Keratinocyte (primary cell): ENCODE data around the gene MAP3K10. TPM values are rescaled to one million over a fixed set of nuclear protein-coding genes. Genes with fewer than 3 reads are reported as not detected.

Source experiments
- DNase-seq: peaks from one replicate; pipeline ENCODE4 v3.0.0-alpha.2; 2011; ENCODE audit warnings: low read depth, missing footprints, low spot score
- FAIRE-seq: peaks from 2 replicates; lab custom pipeline; 2011; peaks lifted over from hg19 to GRCh38; lab: Jason Lieb, UNC
- H2AFZ ChIP-seq: 2 replicates; pipeline ENCODE4 v1.6.0; 2012; ENCODE audit warnings: low read length, control low read depth, inconsistent platforms; ENCODE audit not compliant: control insufficient read depth
- H3K27ac ChIP-seq: 2 replicates; pipeline ENCODE4 v1.5.1; 2011; ENCODE audit warnings: low read length; ENCODE audit not compliant: control insufficient read depth, insufficient read depth
- H3K27me3 ChIP-seq: 3 replicates; pipeline ENCODE4 v1.6.0; 2011; ENCODE audit warnings: low read length; ENCODE audit not compliant: control insufficient read depth, insufficient read depth; ENCODE audit errors: extremely low read depth
- H3K36me3 ChIP-seq, 2 experiments: 2 replicates in 1 of 2; 3 replicates in 1 of 2; pipeline ENCODE4 v1.5.1; 2011; ENCODE audit warnings: low read length in 2 of 2, mild to moderate bottlenecking in 1 of 2; ENCODE audit not compliant: control insufficient read depth in 2 of 2, insufficient read depth in 2 of 2; ENCODE audit errors: extremely low read depth in 1 of 2
- H3K4me1 ChIP-seq: 3 replicates; pipeline ENCODE4 v1.5.1; 2011; ENCODE audit warnings: low read length; ENCODE audit not compliant: control insufficient read depth, insufficient read depth; ENCODE audit errors: extremely low read depth
- H3K4me2 ChIP-seq: 3 replicates; pipeline ENCODE4 v1.6.0; 2011; ENCODE audit warnings: low read depth, low read length; ENCODE audit not compliant: control insufficient read depth, insufficient read depth; ENCODE audit errors: extremely low read depth
- H3K4me3 ChIP-seq, 3 experiments: fragments of 200-600 bp in 1 of 3; sonication (generic) in 1 of 3; 2 replicates in 2 of 3; 3 replicates in 1 of 3; pipeline ENCODE4 v1.5.1; 2011 to 2016; ENCODE audit warnings: low read length in 3 of 3, mild to moderate bottlenecking in 3 of 3, control low read depth in 2 of 3, inconsistent platforms in 1 of 3, low read depth in 1 of 3, mixed read lengths in 1 of 3, mixed run types in 1 of 3, moderate library complexity in 1 of 3; ENCODE audit not compliant: control insufficient read depth in 2 of 3, insufficient read depth in 2 of 3; ENCODE audit errors: extremely low read depth in 1 of 3
- H3K79me2 ChIP-seq: 2 replicates; pipeline ENCODE4 v1.6.0; 2012; ENCODE audit warnings: low read length; ENCODE audit not compliant: control insufficient read depth, insufficient read depth
- H3K9ac ChIP-seq: 3 replicates; pipeline ENCODE4 v1.6.0; 2011; ENCODE audit warnings: low read length; ENCODE audit not compliant: control insufficient read depth, insufficient read depth; ENCODE audit errors: extremely low read depth
- H3K9me1 ChIP-seq: 3 replicates; pipeline ENCODE4 v1.6.0; 2011; ENCODE audit warnings: low read length; ENCODE audit not compliant: control insufficient read depth, insufficient read depth; ENCODE audit errors: extremely low read depth
- H3K9me3 ChIP-seq: 2 replicates; pipeline ENCODE4 v1.5.1; 2012; ENCODE audit warnings: low read depth, low read length; ENCODE audit not compliant: control insufficient read depth
- H4K20me1 ChIP-seq: 3 replicates; pipeline ENCODE4 v1.6.0; 2011; ENCODE audit warnings: low read length; ENCODE audit not compliant: control insufficient read depth, insufficient read depth; ENCODE audit errors: extremely low read depth
- CTCF ChIP-seq, 3 experiments: IDR thresholded peaks in 1 of 3; conservative IDR thresholded peaks in 1 of 3; optimal IDR thresholded peaks in 1 of 3; 2 replicates in 2 of 3; 3 replicates in 1 of 3; pipeline versions ENCODE3 to v1.5.1; 2011; ENCODE audit warnings: low read length in 3 of 3, mild to moderate bottlenecking in 3 of 3, moderate library complexity in 2 of 3, control low read depth in 1 of 3, inconsistent platforms in 1 of 3; ENCODE audit not compliant: insufficient read depth in 2 of 3; ENCODE audit errors: extremely low read depth in 1 of 3
- EZH2 ChIP-seq: IDR thresholded peaks from one replicate; pipeline ENCODE4 v1.6.1; 2012; ENCODE audit warnings: inconsistent platforms, mild to moderate bottlenecking, low read length, moderate library complexity
- dilution Hi-C: fragments of 300-500 bp; cut with MboI; formaldehyde crosslinking; loops from one replicate; pipeline ENCODE4 v1.7.0; 2020; ENCODE audit warnings: low sequenced_read_pairs; ENCODE audit not compliant: extremely low pct_ligation_motif_present
- polyA plus RNA-seq, 5 experiments: library from polyadenylated mRNA; depleted of rRNA in 3 of 5; stranded (reverse) in 3 of 5; stranded (forward) in 1 of 5; unstranded in 1 of 5; fragments of >200 nt; gene quantifications; 1 replicate in 1 of 5; 2 replicates in 3 of 5; 3 replicates in 1 of 5; pipeline versions ENCODE4 v1.2.1 to v1.2.3, GENCODE V29; 2011 to 2012; ENCODE audit warnings: missing spikeins in 2 of 5, low read depth in 1 of 5, low replicate concordance in 1 of 5

Gene MAP3K10
- polyA plus RNA-seq, 1 donor (not counting 4 experiments of a cell fraction or from before 2014, with no cell fraction given): 2.9 TPM

- H3K4me1 ChIP-seq: peaks cover 2% of the 10 kb centered on the region
- dilution Hi-C loops: no loop called here
- no peak overlapping the region for H3K4me2 ChIP-seq
- H2AFZ ChIP-seq: no peak overlapping the region
- TF ChIP-seq EZH2: no peak
- TF ChIP-seq CTCF (optimal IDR thresholded peaks at IDR 0.05 in 1 of 3, IDR thresholded peaks at IDR 0.05 in 1 of 3, conservative IDR thresholded peaks at IDR 0.05 in 1 of 3; ENCODE audit: extremely low read depth in 1 of 3, insufficient read depth in 2 of 3, low read length in 3 of 3): no peak
- H3K9me1 ChIP-seq: no peaks in the 10 kb centered on the region
- no peaks in the 10 kb centered on the region for H3K36me3 ChIP-seq
- H3K4me3 ChIP-seq: no peak overlapping the region
- H4K20me1 ChIP-seq: no peaks in the 10 kb centered on the region
- H3K27me3 ChIP-seq: no peaks in the 10 kb centered on the region
- DNase-seq: no peak
- no peaks in the 10 kb centered on the region for H3K9me3 ChIP-seq
- no peak overlapping the region for H3K27ac ChIP-seq
- H3K9ac ChIP-seq: no peak overlapping the region
- H3K79me2 ChIP-seq: no peaks in the 10 kb centered on the region
- FAIRE-seq: no peak
These were observed 17.1 kb upstream of the MAP3K10 start for GRCh38 chr19:40174092-40174491.

GRCh38 chr19:40175820-40176219 lies 15.4 kb upstream of the MAP3K10 start:
- dilution Hi-C loops: no loop called here
- no peak for FAIRE-seq
- no peak for TF ChIP-seq CTCF (optimal IDR thresholded peaks at IDR 0.05 in 1 of 3, IDR thresholded peaks at IDR 0.05 in 1 of 3, conservative IDR thresholded peaks at IDR 0.05 in 1 of 3; ENCODE audit: extremely low read depth in 1 of 3, insufficient read depth in 2 of 3, low read length in 3 of 3)
- no peak for TF ChIP-seq EZH2

More at GRCh38 chr19:40175820-40176219, 15.4 kb upstream of the MAP3K10 start:
- no peak for DNase-seq
- Histone ChIP-seq H3K9me3 (no peaks in the 10 kb centered on the region), H3K27me3 (no peaks in the 10 kb centered on the region), H3K4me3 (no peak overlapping the region), H3K79me2 (no peaks in the 10 kb centered on the region), H3K4me1 (peaks cover 2% of the 10 kb centered on the region), H3K9ac (no peak overlapping the region), H3K36me3 (no peaks in the 10 kb centered on the region), H3K4me2 (no peak overlapping the region), H3K9me1 (no peaks in the 10 kb centered on the region), H3K27ac (no peak overlapping the region), H4K20me1 (no peaks in the 10 kb centered on the region), H2AFZ (no peak overlapping the region)
